Uterus (tissue), 2 donors: ENCODE data around the gene TOP3B.

Experiments used
- CTCF ChIP-seq, 4 experiments: fragments of 200-600 bp in 2 of 4; fragments of 450-650 bp in 2 of 4; sonication (generic) in 2 of 4; IDR thresholded peaks; one replicate each; pipeline ENCODE4 v1.5.1; 2016 to 2019; ENCODE audit warnings: antibody characterized with exemption in 4 of 4, mild to moderate bottlenecking in 2 of 4, moderate library complexity in 1 of 4
- POLR2A ChIP-seq, 2 donors: fragments of 450-650 bp; IDR thresholded peaks; one replicate each; pipeline ENCODE4 v1.6.1; 2016; ENCODE audit warnings: antibody characterized with exemption in 2 of 2, mild to moderate bottlenecking in 1 of 2, moderate library complexity in 1 of 2

GRCh38 chr22:21978564-21979386 lies 3.8 kb downstream of the TOP3B start:
- TF ChIP-seq CTCF (IDR thresholded peaks at IDR 0.05), result no peak
- TF ChIP-seq POLR2A (IDR thresholded peaks at IDR 0.05), result no peak
